ENCODE data around the gene QRICH1. TPM values are rescaled to one million over a fixed set of nuclear protein-coding genes. Genes with fewer than 3 reads are reported as not detected.

Gene QRICH1
- total and polyA plus RNA-seq, 10 donors = 35.9 to 127 (median 101) TPM

GRCh38 chr3:49119036-49119435 lies 25.2 kb upstream of the QRICH1 start:
- Histone ChIP-seq H3K9me3 (no peaks in the 10 kb centered on the region), H3K27me3 (replicated peaks in 1 of 7) (no peaks in the 10 kb centered on the region), H3K4me1 (peaks cover 13 to 39% (median 28%) of the 10 kb centered on the region in 6 donors), H3K36me3 (peaks cover 14 to 79% (median 71%) of the 10 kb centered on the region in 6 donors), H3K27ac (peak overlapping the region in 3 of 8 donors; percentile 41 to 98 (median 96)), H3K4me3 (peak overlapping the region in 1 of 8 donors; percentile 98)
- TF ChIP-seq POLR2AphosphoS5 (IDR thresholded peaks at IDR 0.05) (no peak), POLR2A (IDR thresholded peaks at IDR 0.05) (no peak)
- TF ChIP-seq, protein P1, sequence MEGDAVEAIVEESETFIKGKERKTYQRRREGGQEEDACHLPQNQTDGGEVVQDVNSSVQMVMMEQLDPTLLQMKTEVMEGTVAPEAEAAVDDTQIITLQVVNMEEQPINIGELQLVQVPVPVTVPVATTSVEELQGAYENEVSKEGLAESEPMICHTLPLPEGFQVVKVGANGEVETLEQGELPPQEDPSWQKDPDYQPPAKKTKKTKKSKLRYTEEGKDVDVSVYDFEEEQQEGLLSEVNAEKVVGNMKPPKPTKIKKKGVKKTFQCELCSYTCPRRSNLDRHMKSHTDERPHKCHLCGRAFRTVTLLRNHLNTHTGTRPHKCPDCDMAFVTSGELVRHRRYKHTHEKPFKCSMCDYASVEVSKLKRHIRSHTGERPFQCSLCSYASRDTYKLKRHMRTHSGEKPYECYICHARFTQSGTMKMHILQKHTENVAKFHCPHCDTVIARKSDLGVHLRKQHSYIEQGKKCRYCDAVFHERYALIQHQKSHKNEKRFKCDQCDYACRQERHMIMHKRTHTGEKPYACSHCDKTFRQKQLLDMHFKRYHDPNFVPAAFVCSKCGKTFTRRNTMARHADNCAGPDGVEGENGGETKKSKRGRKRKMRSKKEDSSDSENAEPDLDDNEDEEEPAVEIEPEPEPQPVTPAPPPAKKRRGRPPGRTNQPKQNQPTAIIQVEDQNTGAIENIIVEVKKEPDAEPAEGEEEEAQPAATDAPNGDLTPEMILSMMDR (IDR thresholded peaks at IDR 0.05 in 8 of 11, conservative IDR thresholded peaks at IDR 0.05 in 3 of 11) = no peak
- 73 to 95% (median 83%) methylated on average over 10 of the region's 10 CpGs for WGBS, 5 donors
- DNase-seq = no peak
- intact Hi-C loops (cut with DNase I; ENCODE audit: low total_unique reads) = no loop called here

GRCh38 chr3:49112262-49112661 lies 18.4 kb upstream of the QRICH1 start:
- 92 to 93% (median 93%) methylated on average over 14 of the region's 14 CpGs for WGBS, 5 donors
- intact Hi-C loops (cut with DNase I; ENCODE audit: low total_unique reads) = no loop called here
- Histone ChIP-seq H3K4me1 (peaks cover 0 to 10% (median 0%) of the 10 kb centered on the region in 6 donors), H3K4me3 (no peak overlapping the region), H3K27ac (no peak overlapping the region), H3K27me3 (replicated peaks in 1 of 7) (no peaks in the 10 kb centered on the region), H3K9me3 (no peaks in the 10 kb centered on the region), H3K36me3 (peaks cover 20 to 100% (median 98%) of the 10 kb centered on the region in 6 donors)
- DNase-seq = no peak
- TF ChIP-seq, protein P1 (IDR thresholded peaks at IDR 0.05 in 8 of 11, conservative IDR thresholded peaks at IDR 0.05 in 3 of 11) = no peak
- peak in 1 of 3 donors; percentile 11 for TF ChIP-seq POLR2AphosphoS5 (IDR thresholded peaks at IDR 0.05)

GRCh38 chr3:49111347-49111746 lies 17.5 kb upstream of the QRICH1 start:
- no peak overlapping the region for H3K4me3 ChIP-seq
- H3K36me3 ChIP-seq = peaks cover 16 to 98% (median 90%) of the 10 kb centered on the region in 6 donors
- WGBS, 5 donors = 73 to 99% (median 89%) methylated on average over 3 to 6 of the region's 6 CpGs
- peaks cover 0 to 10% (median 0%) of the 10 kb centered on the region in 6 donors for H3K4me1 ChIP-seq
- H3K9me3 ChIP-seq = no peaks in the 10 kb centered on the region
- no peak overlapping the region for H3K27ac ChIP-seq
- TF ChIP-seq POLR2A (IDR thresholded peaks at IDR 0.05) (no peak), POLR2AphosphoS5 (IDR thresholded peaks at IDR 0.05) (no peak)
- TF ChIP-seq, protein P1 (IDR thresholded peaks at IDR 0.05 in 8 of 11, conservative IDR thresholded peaks at IDR 0.05 in 3 of 11) = no peak
- H3K27me3 ChIP-seq (replicated peaks in 1 of 7) = no peaks in the 10 kb centered on the region
- intact Hi-C loops (cut with DNase I; ENCODE audit: low total_unique reads) = no loop called here
- no peak for DNase-seq

DNA sequence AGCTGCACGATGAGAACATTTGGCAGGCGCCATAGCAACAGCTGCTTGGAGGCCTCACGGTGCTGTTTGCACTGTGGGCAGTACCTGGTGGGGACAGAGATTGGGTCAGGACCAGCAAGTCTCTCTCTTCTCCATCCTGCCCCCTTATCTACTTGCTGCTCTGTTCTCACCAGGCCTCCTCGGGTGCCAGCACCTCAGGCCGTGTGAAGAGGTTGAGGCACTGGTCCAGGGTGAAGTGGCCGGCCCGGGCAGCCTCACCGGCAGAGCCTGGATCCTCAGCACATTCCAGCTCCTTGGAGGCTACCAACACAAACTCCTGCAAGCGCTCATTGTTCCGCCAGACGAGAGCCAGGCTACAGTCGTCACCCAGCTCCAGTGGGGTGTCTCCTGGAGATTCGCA lies 16.9 kb upstream of the QRICH1 start:
- Histone ChIP-seq H3K4me3 (no peak overlapping the region), H3K27me3 (replicated peaks in 1 of 7) (no peaks in the 10 kb centered on the region), H3K36me3 (peaks cover 11 to 94% (median 84%) of the 10 kb centered on the region in 6 donors), H3K9me3 (no peaks in the 10 kb centered on the region), H3K27ac (no peak overlapping the region), H3K4me1 (peaks cover 0 to 15% (median 2%) of the 10 kb centered on the region in 6 donors)
- WGBS, 5 donors = 89 to 97% (median 94%) methylated on average over 12 to 13 of the region's 13 CpGs
- DNase-seq = no peak
- intact Hi-C loops (cut with DNase I; ENCODE audit: low total_unique reads) = no loop called here
- TF ChIP-seq, protein P1 (IDR thresholded peaks at IDR 0.05 in 8 of 11, conservative IDR thresholded peaks at IDR 0.05 in 3 of 11) = no peak
- TF ChIP-seq POLR2A (IDR thresholded peaks at IDR 0.05) = no peak
- peak in 1 of 3 donors; percentile 18 for TF ChIP-seq POLR2AphosphoS5 (IDR thresholded peaks at IDR 0.05)
